ENCODE measurements around the gene KLHL6. TPM values are rescaled to one million over a fixed set of nuclear protein-coding genes. Genes with fewer than 3 reads are reported as not detected.
"Not testable (repeated sequence)": the region's sequence is repeated elsewhere in the genome, so short reads cannot be mapped to it uniquely, and the experiment has no call there.

KLHL6 gene
- total and polyA plus RNA-seq, 2 of the 13 experiments (the other 11 are each of a cell fraction or from before 2014, with no cell fraction given) = not detected

- no peak overlapping the region for H3K27ac ChIP-seq (ENCODE audit: extremely low read length, insufficient read depth, low read length)
- no peak overlapping the region for H2AFZ ChIP-seq (ENCODE audit: low read length)
- no peaks in the 10 kb centered on the region for H3K27me3 ChIP-seq (ENCODE audit: control insufficient read depth in 1 of 2, insufficient read depth in 2 of 2, low read length in 2 of 2)
- TF ChIP-seq CENPBD1 (CRISPR knock-in tag; IDR thresholded peaks at IDR 0.05; ENCODE audit: borderline replicate concordance, low read depth) (no peak), TFAP4 (IDR thresholded peaks at IDR 0.05; ENCODE audit: borderline replicate concordance, low read depth) (peak; percentile 39; the same call in 1 of the 2 replicates)
- no peaks in the 10 kb centered on the region for H3K9me3 ChIP-seq (ENCODE audit: low read length)
- H3K9ac ChIP-seq (ENCODE audit: insufficient read depth, low read depth, low read length) = no peak overlapping the region
- H3K4me1 ChIP-seq (ENCODE audit: insufficient read depth, low read length) = peaks cover 27% of the 10 kb centered on the region
- no TSS peak for BruUV-seq (replicated peaks)
- no peaks in the 10 kb centered on the region for H3K36me3 ChIP-seq (replicated peaks in 1 of 2; ENCODE audit: control insufficient read depth in 1 of 2, insufficient read depth in 2 of 2, low read length in 2 of 2)
- in situ Hi-C loops (cut with HindIII; ENCODE audit: extremely low pct_ligation_motif_present, low pct_unique_long_range_greater_than_20kb) (no loop called here), intact Hi-C loops (cut with micrococcal nuclease; ENCODE audit: unreplicated experiment) (loop anchor here (5.0 kb wide), 1 partner anchor 416 kb away; the partner anchor contains the start of gene PARL)
- FAIRE-seq (no peak), ATAC-seq (no peak), DNase-seq (ENCODE audit: low spot score) (no peak)
- no peak overlapping the region for H3K4me3 ChIP-seq (replicated peaks in 1 of 3; ENCODE audit: insufficient read depth in 1 of 3, low read depth in 2 of 3, low read length in 3 of 3)
- no peaks in the 10 kb centered on the region for H3K79me2 ChIP-seq (ENCODE audit: insufficient read depth, low read length)
- H3K4me2 ChIP-seq (ENCODE audit: low read depth, low read length) = no peak overlapping the region
- no peaks in the 10 kb centered on the region for H4K20me1 ChIP-seq (ENCODE audit: insufficient read depth, low read length)
- POLR2A ChIA-PET = no interaction called here
- WGBS (ENCODE audit: low lambda C conversion rate) = 38% methylated on average over 3 of the region's 3 CpGs
- CTCF ChIA-PET (ENCODE audit: low intra/inter-chr PET ratio, low total read pairs) = no interaction called here
Observed at GRCh38 chr3:183466575-183466974, 88.9 kb downstream of the KLHL6 start.

GRCh38 chr3:183465710-183466109 is 89.8 kb downstream of the KLHL6 start:
- H3K27me3 ChIP-seq (ENCODE audit: control insufficient read depth in 1 of 2, insufficient read depth in 2 of 2, low read length in 2 of 2); H3K4me2 ChIP-seq (ENCODE audit: low read depth, low read length); H3K27ac ChIP-seq (ENCODE audit: extremely low read length, insufficient read depth, low read length); H3K4me3 ChIP-seq (replicated peaks in 1 of 3; ENCODE audit: insufficient read depth in 1 of 3, low read depth in 2 of 3, low read length in 3 of 3); CTCF ChIA-PET (ENCODE audit: low intra/inter-chr PET ratio, low total read pairs); DNase-seq (ENCODE audit: low spot score); BruUV-seq (replicated peaks); POLR2A ChIA-PET; ATAC-seq; H4K20me1 ChIP-seq (ENCODE audit: insufficient read depth, low read length); H3K36me3 ChIP-seq (replicated peaks in 1 of 2; ENCODE audit: control insufficient read depth in 1 of 2, insufficient read depth in 2 of 2, low read length in 2 of 2); in situ Hi-C loops (cut with HindIII; ENCODE audit: extremely low pct_ligation_motif_present, low pct_unique_long_range_greater_than_20kb); H3K9me3 ChIP-seq (ENCODE audit: low read length); H3K79me2 ChIP-seq (ENCODE audit: insufficient read depth, low read length); H3K9ac ChIP-seq (ENCODE audit: insufficient read depth, low read depth, low read length); FAIRE-seq; H2AFZ ChIP-seq (ENCODE audit: low read length): not testable (repeated sequence)
- H3K4me1 ChIP-seq (ENCODE audit: insufficient read depth, low read length) = peaks cover 27% of the 10 kb centered on the region
- 83% methylated on average over 13 of the region's 13 CpGs for WGBS (ENCODE audit: low lambda C conversion rate)
- intact Hi-C loops (cut with micrococcal nuclease; ENCODE audit: unreplicated experiment) = loop anchor here (5.0 kb wide), 1 partner anchor 417 kb away; the partner anchor contains the start of gene PARL

Data from HepG2 (cell line).